Coronary artery (tissue), 2 donors: ENCODE measurements around the gene ZNF718.
"Not testable (repeated sequence)": the region's sequence is repeated elsewhere in the genome, so short reads cannot be mapped to it uniquely, and the experiment has no call there.

Experiments used
- DNase-seq: peaks from one replicate; pipeline ENCODE4 v3.0.0-alpha.2; 2017; ENCODE audit warnings: low spot score
- H3K27ac ChIP-seq, 2 donors: fragments of 200-600 bp; sonication (generic); one replicate each; pipeline ENCODE4 v1.5.1; 2016 to 2019
- H3K4me3 ChIP-seq: fragments of 200-600 bp; sonication (generic); 2 replicates; pipeline ENCODE4 v1.5.1; 2016; ENCODE audit warnings: mild to moderate bottlenecking, moderate library complexity
- CTCF ChIP-seq: fragments of 200-600 bp; sonication (generic); IDR thresholded peaks from one replicate; pipeline ENCODE4 v1.5.1; 2019; ENCODE audit warnings: antibody characterized with exemption

The ZNF718 gene

DNA sequence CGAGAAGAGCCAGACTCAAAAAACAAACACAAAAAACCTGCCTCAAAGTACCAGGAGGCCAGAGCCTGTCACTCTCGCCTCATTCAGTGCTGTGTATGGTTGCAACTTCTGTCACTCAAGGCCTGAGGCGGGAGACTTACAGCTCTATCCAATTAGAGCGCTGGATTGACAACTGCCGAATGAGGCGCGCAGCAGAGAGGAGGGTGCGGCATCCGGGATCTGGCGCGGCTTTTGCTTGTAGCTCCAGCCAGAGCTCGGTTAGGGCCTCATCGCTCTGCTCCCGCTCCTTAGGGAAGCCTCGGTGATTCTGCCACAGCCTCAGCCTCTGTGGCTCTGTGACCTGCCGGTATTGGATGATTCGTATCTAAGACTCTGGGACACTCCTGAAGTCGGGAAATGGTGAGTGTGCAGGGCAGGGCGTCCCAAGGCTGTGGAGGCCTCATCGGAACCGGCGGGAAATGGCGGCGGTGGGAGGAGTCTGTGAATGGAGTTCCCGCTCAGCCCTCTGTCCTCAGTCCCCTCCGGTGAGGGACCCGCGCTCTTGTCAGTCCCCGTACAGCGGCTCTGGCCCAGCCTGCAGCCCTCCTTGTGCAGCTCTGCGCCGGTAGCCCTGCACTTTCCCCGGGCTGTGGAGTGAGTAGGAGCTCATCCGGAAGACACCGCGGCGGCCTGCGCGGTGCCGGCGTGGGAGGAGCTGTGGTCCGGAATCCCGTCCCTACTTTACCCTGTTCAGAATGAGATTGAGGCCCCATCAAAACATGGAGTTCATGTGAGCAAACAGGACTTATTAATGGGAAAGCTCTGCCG lies at the start of gene ZNF718:
ZNF718 (plus strand) TSS at position 227 of the 807 bp plus-strand sequence; CDS start at position 397, 170 bp downstream.
- no peak for TF ChIP-seq CTCF
- peak within 1 kb of the TSS; percentile 73 for H3K4me3 ChIP-seq

GRCh38 chr4:85951-86350 lies 38.4 kb upstream of the ZNF718 start:
- H3K27ac ChIP-seq, result no peak overlapping the region
- peak overlapping the region; percentile 2 for H3K4me3 ChIP-seq
- TF ChIP-seq CTCF, result no peak
- DNase-seq, result no peak

More for the DNA sequence above, at the start of gene ZNF718:
- peak; percentile 96 for DNase-seq
- H3K27ac ChIP-seq, result peak within 1 kb of the TSS; percentile 64 to 92

DNA sequence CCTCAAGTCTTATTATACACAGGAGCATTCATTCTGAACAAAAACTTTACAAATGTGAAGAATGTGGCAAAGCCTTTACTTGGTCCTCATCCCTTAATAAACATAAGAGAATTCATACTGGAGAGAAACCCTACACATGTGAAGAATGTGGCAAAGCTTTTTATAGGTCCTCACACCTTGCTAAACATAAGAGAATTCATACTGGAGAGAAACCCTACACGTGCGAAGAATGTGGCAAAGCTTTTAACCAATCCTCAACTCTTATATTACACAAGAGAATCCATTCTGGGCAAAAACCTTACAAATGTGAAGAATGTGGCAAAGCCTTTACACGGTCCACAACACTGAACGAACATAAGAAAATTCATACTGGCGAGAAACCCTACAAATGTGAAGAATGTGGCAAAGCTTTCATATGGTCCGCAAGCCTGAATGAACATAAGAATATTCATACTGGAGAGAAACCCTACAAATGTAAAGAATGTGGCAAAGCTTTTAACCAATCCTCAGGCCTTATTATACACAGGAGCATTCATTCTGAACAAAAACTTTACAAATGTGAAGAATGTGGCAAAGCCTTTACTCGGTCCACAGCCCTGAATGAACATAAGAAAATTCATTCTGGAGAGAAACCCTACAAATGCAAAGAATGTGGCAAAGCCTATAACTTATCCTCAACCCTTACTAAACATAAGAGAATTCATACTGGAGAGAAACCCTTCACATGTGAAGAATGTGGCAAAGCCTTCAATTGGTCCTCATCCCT lies 37.6 kb upstream of the ZNF718 start:
- not testable (repeated sequence) for DNase-seq, H3K27ac ChIP-seq
- H3K4me3 ChIP-seq, result peak overlapping the region; percentile 10

- H3K4me3 ChIP-seq, result no peak overlapping the region
- no peak for TF ChIP-seq CTCF
- no peak for DNase-seq
- no peak overlapping the region for H3K27ac ChIP-seq
Measured at GRCh38 chr4:98386-98785, 25.9 kb upstream of the ZNF718 start.

DNA sequence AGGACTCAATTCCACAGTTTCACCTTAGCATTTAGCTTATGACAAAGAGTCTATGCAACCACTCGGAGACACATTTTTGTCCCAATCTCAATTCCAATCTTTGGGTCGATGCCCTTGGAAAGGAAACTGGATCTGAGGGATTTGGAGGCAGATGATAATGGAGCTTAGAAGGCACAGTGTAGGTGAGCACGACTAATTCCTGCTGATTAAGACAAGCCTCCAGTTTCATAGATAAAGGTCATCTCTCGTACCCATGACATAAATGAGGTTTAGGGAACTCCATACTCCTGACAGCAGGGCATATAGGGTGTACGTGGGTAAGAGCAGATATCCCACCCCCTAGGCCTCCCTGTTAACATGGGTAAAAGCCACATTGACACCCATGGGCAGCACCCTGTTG lies 24.4 kb upstream of the ZNF718 start:
- H3K27ac ChIP-seq, result no peak overlapping the region
- no peak overlapping the region for H3K4me3 ChIP-seq
- TF ChIP-seq CTCF, result no peak
- DNase-seq, result no peak

DNA sequence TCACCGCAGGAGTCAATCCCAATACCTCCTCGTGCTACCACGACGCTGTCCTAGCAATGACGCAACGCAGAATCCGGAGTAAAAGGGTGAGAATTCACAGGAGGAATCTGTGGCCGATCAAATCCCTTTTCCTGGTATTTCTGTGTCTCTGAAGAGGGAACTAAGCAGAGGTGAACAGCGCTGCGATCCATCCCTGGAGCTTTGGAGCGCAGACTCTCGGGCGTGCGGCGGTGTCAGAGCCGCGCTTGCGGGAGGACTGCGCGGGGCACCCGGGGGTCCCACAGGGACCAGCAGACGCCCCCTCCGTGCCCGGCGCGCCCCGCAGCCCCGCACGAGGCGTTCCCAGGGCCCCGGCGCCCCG lies 17.2 kb upstream of the ZNF718 start:
- TF ChIP-seq CTCF, result no peak
- no peak for DNase-seq
- peak overlapping the region; percentile 58 for H3K4me3 ChIP-seq
- no peak overlapping the region for H3K27ac ChIP-seq

DNA sequence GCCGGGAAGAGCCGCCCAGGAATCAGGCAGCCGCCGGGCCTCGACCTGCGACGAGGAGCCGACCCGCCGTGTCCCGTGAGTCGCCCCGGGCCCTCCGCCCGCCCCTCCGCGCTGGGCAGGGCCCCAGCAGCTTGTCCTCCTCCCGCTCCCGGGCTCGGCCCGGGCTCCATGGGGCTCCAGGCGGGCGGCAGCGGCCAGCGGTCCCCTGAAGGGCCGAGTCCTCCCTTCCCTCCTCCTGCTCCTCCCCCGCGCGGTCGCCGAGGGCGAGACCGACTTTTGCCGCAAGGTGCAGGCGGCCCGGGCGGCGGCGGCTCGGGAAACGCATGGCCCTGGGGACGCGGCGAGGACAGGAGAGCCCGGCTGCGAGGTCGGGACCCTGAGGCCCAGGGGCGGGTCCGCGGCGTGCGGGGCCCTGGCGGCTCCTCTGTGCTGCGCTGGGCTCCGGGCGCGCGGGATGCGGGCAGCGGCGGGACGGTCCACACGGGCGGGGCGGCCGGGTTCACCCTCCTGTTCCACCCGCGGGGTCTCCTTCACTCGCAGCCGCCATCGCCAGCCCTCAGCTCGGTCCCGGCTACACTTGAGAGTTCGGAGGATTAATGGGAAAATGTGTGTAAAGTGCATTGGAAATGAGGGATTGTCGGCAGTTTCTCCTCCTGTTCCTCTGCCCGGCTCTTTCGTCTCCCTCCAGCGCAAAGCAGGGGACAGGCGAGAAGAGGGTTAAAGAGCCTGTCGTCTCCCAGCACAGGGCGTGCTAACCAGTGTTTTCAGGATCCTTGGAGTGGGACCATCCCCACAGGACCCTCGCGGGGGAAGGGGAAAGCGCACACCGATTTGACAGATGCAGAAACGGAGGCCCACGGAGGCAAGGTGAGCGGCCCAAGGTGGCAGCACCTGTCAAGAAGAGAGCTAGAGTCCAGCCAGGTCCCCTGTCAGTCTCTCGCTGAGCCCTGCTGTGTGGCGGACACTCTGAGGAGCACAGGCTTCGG lies 16.6 kb upstream of the ZNF718 start:
- no peak overlapping the region for H3K27ac ChIP-seq
- TF ChIP-seq CTCF, result no peak
- H3K4me3 ChIP-seq, result peak overlapping the region; percentile 58
- no peak for DNase-seq
